C4-2B (cell line): Measurements from ENCODE around the gene MAML1.

Experiments
- CTCF ChIP-seq: fragments of 450-650 bp; conservative IDR thresholded peaks from 2 replicates; pipeline ENCODE4 v1.5.1; 2017; ENCODE audit warnings: mild to moderate bottlenecking
- ZFX ChIP-seq: fragments of 450-650 bp; IDR thresholded peaks from 2 replicates; pipeline ENCODE4 v1.6.1; 2017

GRCh38 chr5:179816796-179817469, 84.3 kb downstream of the MAML1 start:
- TF ChIP-seq CTCF (no peak), ZFX (no peak)
